NCI-H748 (cell line): ENCODE results near the gene PTPRA.
"Not testable (repeated sequence)": the region's sequence is repeated elsewhere in the genome, so short reads cannot be mapped to it uniquely, and the experiment has no call there.

Experiments used
- DNase-seq: peaks from one replicate; lab custom pipeline; 2025; ENCODE audit not compliant: unreplicated experiment; lab: John Stamatoyannopoulos, UW

Gene PTPRA

GRCh38 chr20:2873010-2873746 lies at the start of gene PTPRA:
Gene PTPRA (plus strand): TSS chr20:2873481. CDS start chr20:2964278, 90,797 bp downstream.
- peak; percentile 98 for DNase-seq

GRCh38 chr20:2825761-2826160 lies 47.5 kb upstream of the PTPRA start:
- no peak for DNase-seq

- no peak for DNase-seq
These were observed 46.6 kb upstream of the PTPRA start for GRCh38 chr20:2826655-2827054.

- DNase-seq, result no peak
These were observed 43.9 kb upstream of the PTPRA start for GRCh38 chr20:2829376-2829775.

- not testable (repeated sequence) for DNase-seq
These were observed 42.1 kb upstream of the PTPRA start for GRCh38 chr20:2831206-2831605.

GRCh38 chr20:2833761-2834160 lies 39.5 kb upstream of the PTPRA start:
- no peak for DNase-seq

GRCh38 chr20:2834401-2835110 lies 38.7 kb upstream of the PTPRA start:
- DNase-seq, result no peak

GRCh38 chr20:2835331-2835796 lies 37.9 kb upstream of the PTPRA start:
- DNase-seq, result no peak

- no peak for DNase-seq
These were observed 37.2 kb upstream of the PTPRA start for GRCh38 chr20:2836035-2836434.

- DNase-seq, result no peak
These were observed 35.9 kb upstream of the PTPRA start for GRCh38 chr20:2837221-2837960.

GRCh38 chr20:2838170-2838797 lies 35.0 kb upstream of the PTPRA start:
- DNase-seq, result no peak

GRCh38 chr20:2838847-2839671 lies 34.2 kb upstream of the PTPRA start:
- no peak for DNase-seq

- no peak for DNase-seq
These were observed 33.5 kb upstream of the PTPRA start for GRCh38 chr20:2839732-2840137.

GRCh38 chr20:2840138-2840966 lies 32.9 kb upstream of the PTPRA start, which contains the start of the genes PCED1A and VPS16:
Gene PCED1A (minus strand): TSS chr20:2840655. CDS start chr20:2839912, 743 bp downstream.
Gene VPS16 (plus strand): TSS chr20:2840745. CDS start chr20:2840775, 30 bp downstream.
- peak; percentile 96 for DNase-seq

GRCh38 chr20:2840967-2841531 lies 32.2 kb upstream of the PTPRA start:
- peak; percentile 59 for DNase-seq

- no peak for DNase-seq
These were observed 27.7 kb upstream of the PTPRA start for GRCh38 chr20:2845607-2846006.

GRCh38 chr20:2846698-2847097 lies 26.6 kb upstream of the PTPRA start:
- no peak for DNase-seq

GRCh38 chr20:2847802-2848201 lies 25.5 kb upstream of the PTPRA start:
- no peak for DNase-seq

- DNase-seq, result no peak
These were observed 23.8 kb upstream of the PTPRA start for GRCh38 chr20:2849529-2849928.
